ENCODE results near the gene EXOC4.
"Not testable (repeated sequence)": the region's sequence is repeated elsewhere in the genome, so short reads cannot be mapped to it uniquely, and the experiment has no call there.

The EXOC4 gene

DNA sequence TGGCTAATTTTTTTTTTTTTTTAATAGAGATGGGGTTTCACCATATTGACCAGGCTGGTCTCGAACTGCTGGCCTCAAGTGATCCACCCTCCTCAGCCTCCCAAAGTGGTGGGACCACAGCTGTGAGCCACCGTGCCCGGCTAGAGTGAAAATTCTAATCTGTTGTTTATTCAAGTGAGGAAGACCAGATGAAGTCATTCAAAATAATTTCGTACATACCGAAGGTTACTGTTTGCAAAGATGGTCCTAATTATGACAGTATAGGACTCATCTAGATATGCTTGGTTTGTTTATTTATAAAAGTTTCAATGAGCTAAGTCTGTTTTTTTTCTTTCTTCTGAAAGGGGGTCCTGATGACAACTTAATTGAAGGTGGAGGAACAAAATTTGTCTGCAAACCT lies 376.8 kb downstream of the EXOC4 start:
- H3K4me1 ChIP-seq, result no peaks in the 10 kb centered on the region
- H3K36me3 ChIP-seq, result peaks cover 11 to 15% (median 13%) of the 10 kb centered on the region in 3 donors
- TF ChIP-seq, protein P1, sequence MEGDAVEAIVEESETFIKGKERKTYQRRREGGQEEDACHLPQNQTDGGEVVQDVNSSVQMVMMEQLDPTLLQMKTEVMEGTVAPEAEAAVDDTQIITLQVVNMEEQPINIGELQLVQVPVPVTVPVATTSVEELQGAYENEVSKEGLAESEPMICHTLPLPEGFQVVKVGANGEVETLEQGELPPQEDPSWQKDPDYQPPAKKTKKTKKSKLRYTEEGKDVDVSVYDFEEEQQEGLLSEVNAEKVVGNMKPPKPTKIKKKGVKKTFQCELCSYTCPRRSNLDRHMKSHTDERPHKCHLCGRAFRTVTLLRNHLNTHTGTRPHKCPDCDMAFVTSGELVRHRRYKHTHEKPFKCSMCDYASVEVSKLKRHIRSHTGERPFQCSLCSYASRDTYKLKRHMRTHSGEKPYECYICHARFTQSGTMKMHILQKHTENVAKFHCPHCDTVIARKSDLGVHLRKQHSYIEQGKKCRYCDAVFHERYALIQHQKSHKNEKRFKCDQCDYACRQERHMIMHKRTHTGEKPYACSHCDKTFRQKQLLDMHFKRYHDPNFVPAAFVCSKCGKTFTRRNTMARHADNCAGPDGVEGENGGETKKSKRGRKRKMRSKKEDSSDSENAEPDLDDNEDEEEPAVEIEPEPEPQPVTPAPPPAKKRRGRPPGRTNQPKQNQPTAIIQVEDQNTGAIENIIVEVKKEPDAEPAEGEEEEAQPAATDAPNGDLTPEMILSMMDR (IDR thresholded peaks at IDR 0.05), result no peak
- intact Hi-C loops (cut with DNase I; ENCODE audit: low total_unique reads), result no loop called here
- no peaks in the 10 kb centered on the region for H3K9me3 ChIP-seq
- H3K27me3 ChIP-seq, result no peaks in the 10 kb centered on the region
- H3K4me3 ChIP-seq, result no peak overlapping the region
- no peak for DNase-seq
- no peak overlapping the region for H3K27ac ChIP-seq

- no peaks in the 10 kb centered on the region for H3K4me1 ChIP-seq
- H3K27ac ChIP-seq, result no peak overlapping the region
- peaks cover 11 to 15% (median 13%) of the 10 kb centered on the region in 3 donors for H3K36me3 ChIP-seq
- TF ChIP-seq, protein P1 (IDR thresholded peaks at IDR 0.05), result no peak
- no peak overlapping the region for H3K4me3 ChIP-seq
- H3K9me3 ChIP-seq, result no peaks in the 10 kb centered on the region
- intact Hi-C loops (cut with DNase I; ENCODE audit: low total_unique reads), result no loop called here
- H3K27me3 ChIP-seq, result no peaks in the 10 kb centered on the region
- no peak for DNase-seq
These were observed 380.2 kb downstream of the EXOC4 start for GRCh38 chr7:133633055-133633454.

- H3K27ac ChIP-seq, result no peak overlapping the region
- H3K4me1 ChIP-seq, result no peaks in the 10 kb centered on the region
- intact Hi-C loops (cut with DNase I; ENCODE audit: low total_unique reads), result no loop called here
- DNase-seq, result no peak
- no peak overlapping the region for H3K4me3 ChIP-seq
- H3K36me3 ChIP-seq, result peaks cover 2 to 9% (median 6%) of the 10 kb centered on the region in 3 donors
- TF ChIP-seq, protein P1 (IDR thresholded peaks at IDR 0.05), result no peak
- no peaks in the 10 kb centered on the region for H3K9me3 ChIP-seq
- no peaks in the 10 kb centered on the region for H3K27me3 ChIP-seq
These were observed 382.7 kb downstream of the EXOC4 start for GRCh38 chr7:133635541-133635940.

DNA sequence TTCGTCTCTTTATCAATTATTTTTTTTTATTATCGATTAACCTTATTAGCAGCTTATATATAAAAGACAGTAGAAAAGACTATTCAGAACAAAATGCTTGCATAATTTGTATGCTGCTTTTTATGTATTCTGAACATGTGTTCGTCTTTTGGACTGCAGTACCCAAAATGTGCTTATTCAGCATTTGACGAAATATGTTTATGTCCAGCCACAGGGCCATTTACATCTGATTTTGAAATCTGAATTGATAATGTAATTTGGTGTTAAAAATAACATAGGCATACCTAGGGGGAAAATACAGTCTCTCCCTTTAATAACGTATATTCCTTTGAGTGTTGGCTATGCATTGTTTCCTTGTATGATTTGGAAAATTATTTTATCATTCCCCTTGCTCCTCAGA lies 386.0 kb downstream of the EXOC4 start:
- TF ChIP-seq, protein P1 (IDR thresholded peaks at IDR 0.05), result no peak
- H3K9me3 ChIP-seq, result no peaks in the 10 kb centered on the region
- no peaks in the 10 kb centered on the region for H3K4me1 ChIP-seq
- no peaks in the 10 kb centered on the region for H3K36me3 ChIP-seq
- no peak overlapping the region for H3K27ac ChIP-seq
- DNase-seq, result no peak
- H3K4me3 ChIP-seq, result no peak overlapping the region
- no peaks in the 10 kb centered on the region for H3K27me3 ChIP-seq
- intact Hi-C loops (cut with DNase I; ENCODE audit: low total_unique reads), result no loop called here

- Histone ChIP-seq H3K27ac (no peak overlapping the region), H3K4me3 (no peak overlapping the region), H3K4me1 (peaks cover 0 to 7% (median 2%) of the 10 kb centered on the region in 4 donors), H3K27me3 (no peaks in the 10 kb centered on the region), H3K36me3 (no peaks in the 10 kb centered on the region), H3K9me3 (no peaks in the 10 kb centered on the region)
- intact Hi-C loops (cut with DNase I; ENCODE audit: low total_unique reads), result no loop called here
- DNase-seq, result no peak
- TF ChIP-seq, protein P1 (IDR thresholded peaks at IDR 0.05), result no peak
These were observed 388.6 kb downstream of the EXOC4 start for GRCh38 chr7:133641436-133641835.

DNA sequence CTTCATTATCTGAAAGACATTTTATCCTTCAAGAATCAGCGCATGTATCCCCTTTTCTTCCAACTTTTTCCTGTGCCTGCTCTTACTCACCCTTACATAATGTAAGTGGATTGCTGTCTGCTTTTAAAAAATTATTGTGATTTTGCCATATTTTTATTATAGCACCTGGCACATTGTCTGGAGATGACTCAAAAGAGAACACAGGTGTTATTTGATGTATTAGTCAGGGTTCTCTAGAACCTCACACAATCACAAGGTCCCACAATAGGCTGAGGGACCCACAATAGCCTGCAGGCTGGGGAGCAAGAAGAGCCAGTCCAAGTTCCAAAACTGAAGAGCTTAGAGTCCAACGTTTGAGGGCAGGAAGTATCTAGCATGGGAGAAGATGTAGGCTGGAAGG lies 390.0 kb downstream of the EXOC4 start:
- no peak overlapping the region for H3K27ac ChIP-seq
- no peak overlapping the region for H3K4me3 ChIP-seq
- H3K4me1 ChIP-seq, result peaks cover 0 to 11% (median 2%) of the 10 kb centered on the region in 4 donors
- TF ChIP-seq, protein P1 (IDR thresholded peaks at IDR 0.05), result no peak
- intact Hi-C loops (cut with DNase I; ENCODE audit: low total_unique reads), result no loop called here
- H3K36me3 ChIP-seq, result no peaks in the 10 kb centered on the region
- H3K9me3 ChIP-seq, result no peaks in the 10 kb centered on the region
- no peak for DNase-seq
- H3K27me3 ChIP-seq, result no peaks in the 10 kb centered on the region

DNA sequence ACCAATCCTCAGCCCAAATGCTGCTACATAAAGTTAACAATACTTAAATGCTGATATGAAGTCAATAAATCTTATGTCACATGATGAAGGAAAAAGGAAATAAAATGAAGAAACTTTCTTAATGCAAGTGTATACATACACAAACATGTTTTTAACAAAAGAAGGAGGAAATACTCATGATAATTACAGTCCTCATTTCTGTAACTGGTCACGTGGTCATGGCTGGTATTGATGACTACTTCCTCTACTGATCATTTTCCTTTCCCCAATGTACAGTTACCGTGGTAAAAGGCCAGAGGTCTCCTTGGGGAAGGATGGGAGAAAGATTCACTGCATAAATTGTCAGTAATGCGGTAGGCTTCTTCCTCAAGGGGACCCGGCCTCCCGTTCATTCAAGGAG lies 390.8 kb downstream of the EXOC4 start:
- H3K36me3 ChIP-seq; DNase-seq; H3K9me3 ChIP-seq; H3K27me3 ChIP-seq; H3K4me3 ChIP-seq; H3K27ac ChIP-seq; intact Hi-C loops (cut with DNase I; ENCODE audit: low total_unique reads): not testable (repeated sequence)
- peaks cover 0 to 11% (median 2%) of the 10 kb centered on the region in 4 donors for H3K4me1 ChIP-seq
